GM23338 (cell line): ENCODE data around the gene KAT2B. TPM values are rescaled to one million over a fixed set of nuclear protein-coding genes. Genes with fewer than 3 reads are reported as not detected.
"Not testable (repeated sequence)": the region's sequence is repeated elsewhere in the genome, so short reads cannot be mapped to it uniquely, and the experiment has no call there.

ENCODE experiments used
- ATAC-seq: fragments of 200-7000 bp; cut with Tn5 transposase; 3 replicates; pipeline ENCODE4 v1.9.1; 2020
- DNase-seq: peaks from one replicate; pipeline ENCODE4 v3.0.0-alpha.2; 2015; ENCODE audit warnings: low spot score
- H2AFZ ChIP-seq: fragments of 200-600 bp; sonication (generic); 2 replicates; pipeline ENCODE4 v1.8.0; 2016; ENCODE audit warnings: antibody characterized with exemption, mild to moderate bottlenecking, moderate library complexity
- H3F3A ChIP-seq: fragments of 200-600 bp; sonication (generic); replicated peaks from 2 replicates; pipeline ENCODE4 v1.8.0; 2017; ENCODE audit warnings: antibody characterized with exemption, mixed run types, low read depth
- H3K27ac ChIP-seq: fragments of 200-600 bp; sonication (generic); 2 replicates; pipeline ENCODE4 v1.6.1; 2016; ENCODE audit warnings: low read depth
- H3K27me3 ChIP-seq: fragments of 200-600 bp; sonication (generic); 2 replicates; pipeline ENCODE4 v1.8.0; 2016; ENCODE audit warnings: mild to moderate bottlenecking, mixed run types, moderate library complexity; ENCODE audit not compliant: insufficient read depth
- H3K36me3 ChIP-seq: fragments of 200-600 bp; sonication (generic); 2 replicates; pipeline ENCODE4 v1.8.0; 2016; ENCODE audit warnings: mild to moderate bottlenecking; ENCODE audit not compliant: insufficient read depth
- H3K4me1 ChIP-seq: fragments of 200-600 bp; sonication (generic); 2 replicates; pipeline ENCODE4 v1.8.0; 2016; ENCODE audit warnings: mild to moderate bottlenecking, moderate library complexity; ENCODE audit not compliant: insufficient read depth
- H3K4me2 ChIP-seq: fragments of 200-600 bp; sonication (generic); 2 replicates; pipeline ENCODE4 v1.7.1; 2017; ENCODE audit warnings: mixed run types
- H3K4me3 ChIP-seq: fragments of 200-600 bp; sonication (generic); 2 replicates; pipeline ENCODE4 v1.6.1; 2016; ENCODE audit warnings: mixed run types
- H3K79me2 ChIP-seq: fragments of 200-600 bp; sonication (generic); replicated peaks from 2 replicates; pipeline ENCODE4 v1.8.0; 2017; ENCODE audit warnings: mild to moderate bottlenecking; ENCODE audit not compliant: insufficient read depth
- H3K9me2 ChIP-seq: fragments of 200-600 bp; sonication (generic); 2 replicates; pipeline ENCODE4 v1.8.0; 2017; ENCODE audit not compliant: insufficient read depth
- H4K20me1 ChIP-seq: fragments of 200-600 bp; sonication (generic); replicated peaks from 2 replicates; pipeline ENCODE4 v1.8.0; 2017; ENCODE audit warnings: mild to moderate bottlenecking; ENCODE audit not compliant: insufficient read depth
- H3K27ac Mint-ChIP-seq: 2 replicates; pipeline ENCODE4 v1.8.0; 2020; ENCODE audit warnings: inconsistent platforms, mild to moderate bottlenecking, moderate library complexity, mixed read lengths
- H3K27me3 Mint-ChIP-seq: 3 replicates; pipeline ENCODE4 v1.8.0; 2022; ENCODE audit warnings: low read depth, mild to moderate bottlenecking, moderate library complexity, mixed read lengths, inconsistent platforms; ENCODE audit not compliant: insufficient read depth, poor library complexity
- H3K36me3 Mint-ChIP-seq: 3 replicates; pipeline ENCODE4 v1.8.0; 2021; ENCODE audit warnings: low read depth, mild to moderate bottlenecking, inconsistent platforms, moderate library complexity, mixed read lengths
- H3K4me1 Mint-ChIP-seq: 3 replicates; pipeline ENCODE4 v1.8.0; 2020; ENCODE audit warnings: mild to moderate bottlenecking, inconsistent platforms, mixed read lengths
- H3K4me3 Mint-ChIP-seq: 3 replicates; pipeline ENCODE4 v1.8.0; 2021; ENCODE audit warnings: moderate library complexity, mild to moderate bottlenecking, inconsistent platforms, mixed read lengths
- H3K9me3 Mint-ChIP-seq: 3 replicates; pipeline ENCODE4 v1.8.0; 2020; ENCODE audit warnings: moderate library complexity, mild to moderate bottlenecking, inconsistent platforms, mixed read lengths
- EZH2phosphoT487 ChIP-seq: fragments of 200-600 bp; sonication (generic); IDR thresholded peaks from one replicate; pipeline ENCODE4 v1.8.1; 2018; ENCODE audit warnings: antibody characterized with exemption; ENCODE audit not compliant: unreplicated experiment
- NANOG ChIP-seq: IDR thresholded peaks from 2 replicates; pipeline ENCODE4 v1.6.1; 2016; ENCODE audit warnings: antibody characterized with exemption, borderline replicate concordance
- POLR2AphosphoS5 ChIP-seq: IDR thresholded peaks from 2 replicates; pipeline ENCODE4 v1.6.1; 2016; ENCODE audit warnings: antibody characterized with exemption, low read depth
- STAT1 ChIP-seq: IDR thresholded peaks from one replicate; pipeline ENCODE4 v1.6.1; 2016; ENCODE audit warnings: antibody characterized with exemption; ENCODE audit not compliant: unreplicated experiment
- ZNF331 ChIP-seq: fragments of 250-450 bp; sonication (Bioruptor Pico); IDR thresholded peaks from 2 replicates; pipeline ENCODE4 v1.5.0; 2020; ENCODE audit warnings: low read depth, mild to moderate bottlenecking, moderate library complexity
- polyA plus RNA-seq: library from polyadenylated mRNA; unstranded; fragments of >200 nt; fragmentation: Nextera tagmentation; extraction: Ambion mirVana; gene quantifications from 2 replicates; pipeline ENCODE4 v1.2.1, GENCODE V29; 2016
- total RNA-seq: library from RNA; depleted of rRNA; stranded (reverse); fragments of >200 nt; shearing (Covaris generic); gene quantifications from 2 replicates; pipeline ENCODE4 v1.2.3, GENCODE V29; 2014
- TF ChIP-seq, protein P1 (sequence below): IDR thresholded peaks from 2 replicates; pipeline ENCODE4 v1.6.1; 2016; ENCODE audit warnings: antibody characterized with exemption
- TF ChIP-seq, protein P2 (sequence below), 2 experiments: fragments of 200-600 bp in 1 of 2; sonication (generic) in 1 of 2; conservative IDR thresholded peaks; 2 replicates each; pipeline versions ENCODE4 v1.5.1 to v1.6.1; 2016 to 2017; ENCODE audit warnings: antibody characterized with exemption in 2 of 2, low read depth in 2 of 2, mild to moderate bottlenecking in 2 of 2, moderate library complexity in 1 of 2
- TF ChIP-seq, protein P3 (sequence below): fragments of 250-450 bp; sonication (Bioruptor Pico); IDR thresholded peaks from 2 replicates; pipeline ENCODE4 v1.5.0; 2020; ENCODE audit warnings: mild to moderate bottlenecking, moderate library complexity

KAT2B gene
- total and polyA plus RNA-seq, 2 experiments from 2014 or later, result 1.3 to 4.4 TPM

DNA sequence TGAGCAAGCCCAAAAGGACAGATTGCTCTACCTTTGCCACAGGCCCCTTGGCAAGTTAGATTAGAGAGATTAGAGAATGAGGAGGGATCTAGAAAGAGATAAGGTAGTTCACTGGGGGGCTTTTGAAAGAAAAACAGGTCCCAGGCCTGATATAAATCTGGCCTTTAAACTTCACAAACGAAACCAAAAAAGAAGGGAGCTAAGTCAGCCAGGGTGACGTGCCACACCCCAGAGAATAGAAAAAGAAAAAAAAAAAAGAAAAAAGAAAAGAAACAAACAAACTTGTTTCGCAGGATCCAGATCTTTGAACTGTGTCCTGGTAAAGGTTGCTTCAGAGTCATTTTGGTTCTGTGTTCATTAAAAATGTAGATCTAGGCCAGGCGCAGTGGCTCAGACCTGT, 3.6 kb downstream of the KAT2B start (continued):
- TF ChIP-seq, protein P1, sequence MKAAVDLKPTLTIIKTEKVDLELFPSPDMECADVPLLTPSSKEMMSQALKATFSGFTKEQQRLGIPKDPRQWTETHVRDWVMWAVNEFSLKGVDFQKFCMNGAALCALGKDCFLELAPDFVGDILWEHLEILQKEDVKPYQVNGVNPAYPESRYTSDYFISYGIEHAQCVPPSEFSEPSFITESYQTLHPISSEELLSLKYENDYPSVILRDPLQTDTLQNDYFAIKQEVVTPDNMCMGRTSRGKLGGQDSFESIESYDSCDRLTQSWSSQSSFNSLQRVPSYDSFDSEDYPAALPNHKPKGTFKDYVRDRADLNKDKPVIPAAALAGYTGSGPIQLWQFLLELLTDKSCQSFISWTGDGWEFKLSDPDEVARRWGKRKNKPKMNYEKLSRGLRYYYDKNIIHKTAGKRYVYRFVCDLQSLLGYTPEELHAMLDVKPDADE, result no peak
- TF ChIP-seq, protein P2, sequence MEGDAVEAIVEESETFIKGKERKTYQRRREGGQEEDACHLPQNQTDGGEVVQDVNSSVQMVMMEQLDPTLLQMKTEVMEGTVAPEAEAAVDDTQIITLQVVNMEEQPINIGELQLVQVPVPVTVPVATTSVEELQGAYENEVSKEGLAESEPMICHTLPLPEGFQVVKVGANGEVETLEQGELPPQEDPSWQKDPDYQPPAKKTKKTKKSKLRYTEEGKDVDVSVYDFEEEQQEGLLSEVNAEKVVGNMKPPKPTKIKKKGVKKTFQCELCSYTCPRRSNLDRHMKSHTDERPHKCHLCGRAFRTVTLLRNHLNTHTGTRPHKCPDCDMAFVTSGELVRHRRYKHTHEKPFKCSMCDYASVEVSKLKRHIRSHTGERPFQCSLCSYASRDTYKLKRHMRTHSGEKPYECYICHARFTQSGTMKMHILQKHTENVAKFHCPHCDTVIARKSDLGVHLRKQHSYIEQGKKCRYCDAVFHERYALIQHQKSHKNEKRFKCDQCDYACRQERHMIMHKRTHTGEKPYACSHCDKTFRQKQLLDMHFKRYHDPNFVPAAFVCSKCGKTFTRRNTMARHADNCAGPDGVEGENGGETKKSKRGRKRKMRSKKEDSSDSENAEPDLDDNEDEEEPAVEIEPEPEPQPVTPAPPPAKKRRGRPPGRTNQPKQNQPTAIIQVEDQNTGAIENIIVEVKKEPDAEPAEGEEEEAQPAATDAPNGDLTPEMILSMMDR (conservative IDR thresholded peaks at IDR 0.05; ENCODE audit: low read depth in 2 of 2), result no peak
- no peak for TF ChIP-seq STAT1

DNA sequence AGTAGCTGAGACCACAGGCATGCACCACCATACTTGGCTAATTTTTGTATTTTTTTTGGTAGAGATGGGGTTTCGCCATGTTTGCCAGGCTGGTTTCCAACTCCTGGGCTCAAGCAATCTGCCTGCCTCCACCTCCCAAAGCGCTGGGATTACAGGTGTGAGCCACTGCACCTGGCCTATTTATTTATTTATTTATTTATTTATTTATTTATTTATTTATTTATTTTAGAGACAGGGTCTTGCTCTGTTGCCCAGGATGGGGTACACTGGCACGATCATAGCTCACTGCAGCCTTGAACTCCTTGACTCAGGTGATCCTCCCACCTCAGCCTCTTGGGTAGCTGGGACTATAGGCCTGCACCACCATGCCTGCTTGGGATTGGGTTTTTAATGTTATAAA, 4.9 kb downstream of the KAT2B start:
- H3K79me2 ChIP-seq, H3K36me3 Mint-ChIP-seq, H3K36me3 ChIP-seq, H3K4me3 Mint-ChIP-seq, H4K20me1 ChIP-seq, H3K4me1 Mint-ChIP-seq, H3K4me3 ChIP-seq, H3K9me3 Mint-ChIP-seq, H3K9me2 ChIP-seq, H3K27ac ChIP-seq, ATAC-seq, H2AFZ ChIP-seq, H3K4me2 ChIP-seq, DNase-seq, H3F3A ChIP-seq, H3K27ac Mint-ChIP-seq, H3K4me1 ChIP-seq: not testable (repeated sequence)
- peaks cover 15% of the 10 kb centered on the region for H3K27me3 ChIP-seq
- peaks cover 14% of the 10 kb centered on the region for H3K27me3 Mint-ChIP-seq

DNA sequence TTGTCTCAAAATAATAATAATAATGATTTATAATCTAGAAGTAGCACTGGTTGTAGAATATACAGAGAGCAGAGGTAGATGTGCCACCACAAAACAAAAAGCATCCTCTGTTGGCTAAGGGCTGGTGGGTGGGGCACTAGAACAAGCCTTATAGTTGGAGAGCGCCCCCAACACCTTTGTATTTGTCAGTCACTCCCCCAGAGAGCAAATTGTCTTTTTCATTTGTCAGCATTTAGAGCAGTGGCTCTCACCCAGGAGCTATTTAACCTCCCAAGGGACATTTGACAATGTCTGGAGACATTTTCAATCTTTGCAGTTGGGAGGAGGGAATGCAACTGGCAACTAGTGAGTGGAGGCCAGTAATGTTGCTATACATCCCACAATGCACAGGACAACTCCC, 6.3 kb downstream of the KAT2B start:
- no peaks in the 10 kb centered on the region for H3K79me2 ChIP-seq
- no peak for ATAC-seq
- H3K27me3 Mint-ChIP-seq, result peaks cover 5% of the 10 kb centered on the region
- TF ChIP-seq EZH2phosphoT487 (no peak), NANOG (no peak), STAT1 (no peak), POLR2AphosphoS5 (no peak), ZNF331 (CRISPR knock-in tag) (no peak)
- TF ChIP-seq, protein P2 (conservative IDR thresholded peaks at IDR 0.05; ENCODE audit: low read depth in 2 of 2), result no peak
- TF ChIP-seq, protein P3, sequence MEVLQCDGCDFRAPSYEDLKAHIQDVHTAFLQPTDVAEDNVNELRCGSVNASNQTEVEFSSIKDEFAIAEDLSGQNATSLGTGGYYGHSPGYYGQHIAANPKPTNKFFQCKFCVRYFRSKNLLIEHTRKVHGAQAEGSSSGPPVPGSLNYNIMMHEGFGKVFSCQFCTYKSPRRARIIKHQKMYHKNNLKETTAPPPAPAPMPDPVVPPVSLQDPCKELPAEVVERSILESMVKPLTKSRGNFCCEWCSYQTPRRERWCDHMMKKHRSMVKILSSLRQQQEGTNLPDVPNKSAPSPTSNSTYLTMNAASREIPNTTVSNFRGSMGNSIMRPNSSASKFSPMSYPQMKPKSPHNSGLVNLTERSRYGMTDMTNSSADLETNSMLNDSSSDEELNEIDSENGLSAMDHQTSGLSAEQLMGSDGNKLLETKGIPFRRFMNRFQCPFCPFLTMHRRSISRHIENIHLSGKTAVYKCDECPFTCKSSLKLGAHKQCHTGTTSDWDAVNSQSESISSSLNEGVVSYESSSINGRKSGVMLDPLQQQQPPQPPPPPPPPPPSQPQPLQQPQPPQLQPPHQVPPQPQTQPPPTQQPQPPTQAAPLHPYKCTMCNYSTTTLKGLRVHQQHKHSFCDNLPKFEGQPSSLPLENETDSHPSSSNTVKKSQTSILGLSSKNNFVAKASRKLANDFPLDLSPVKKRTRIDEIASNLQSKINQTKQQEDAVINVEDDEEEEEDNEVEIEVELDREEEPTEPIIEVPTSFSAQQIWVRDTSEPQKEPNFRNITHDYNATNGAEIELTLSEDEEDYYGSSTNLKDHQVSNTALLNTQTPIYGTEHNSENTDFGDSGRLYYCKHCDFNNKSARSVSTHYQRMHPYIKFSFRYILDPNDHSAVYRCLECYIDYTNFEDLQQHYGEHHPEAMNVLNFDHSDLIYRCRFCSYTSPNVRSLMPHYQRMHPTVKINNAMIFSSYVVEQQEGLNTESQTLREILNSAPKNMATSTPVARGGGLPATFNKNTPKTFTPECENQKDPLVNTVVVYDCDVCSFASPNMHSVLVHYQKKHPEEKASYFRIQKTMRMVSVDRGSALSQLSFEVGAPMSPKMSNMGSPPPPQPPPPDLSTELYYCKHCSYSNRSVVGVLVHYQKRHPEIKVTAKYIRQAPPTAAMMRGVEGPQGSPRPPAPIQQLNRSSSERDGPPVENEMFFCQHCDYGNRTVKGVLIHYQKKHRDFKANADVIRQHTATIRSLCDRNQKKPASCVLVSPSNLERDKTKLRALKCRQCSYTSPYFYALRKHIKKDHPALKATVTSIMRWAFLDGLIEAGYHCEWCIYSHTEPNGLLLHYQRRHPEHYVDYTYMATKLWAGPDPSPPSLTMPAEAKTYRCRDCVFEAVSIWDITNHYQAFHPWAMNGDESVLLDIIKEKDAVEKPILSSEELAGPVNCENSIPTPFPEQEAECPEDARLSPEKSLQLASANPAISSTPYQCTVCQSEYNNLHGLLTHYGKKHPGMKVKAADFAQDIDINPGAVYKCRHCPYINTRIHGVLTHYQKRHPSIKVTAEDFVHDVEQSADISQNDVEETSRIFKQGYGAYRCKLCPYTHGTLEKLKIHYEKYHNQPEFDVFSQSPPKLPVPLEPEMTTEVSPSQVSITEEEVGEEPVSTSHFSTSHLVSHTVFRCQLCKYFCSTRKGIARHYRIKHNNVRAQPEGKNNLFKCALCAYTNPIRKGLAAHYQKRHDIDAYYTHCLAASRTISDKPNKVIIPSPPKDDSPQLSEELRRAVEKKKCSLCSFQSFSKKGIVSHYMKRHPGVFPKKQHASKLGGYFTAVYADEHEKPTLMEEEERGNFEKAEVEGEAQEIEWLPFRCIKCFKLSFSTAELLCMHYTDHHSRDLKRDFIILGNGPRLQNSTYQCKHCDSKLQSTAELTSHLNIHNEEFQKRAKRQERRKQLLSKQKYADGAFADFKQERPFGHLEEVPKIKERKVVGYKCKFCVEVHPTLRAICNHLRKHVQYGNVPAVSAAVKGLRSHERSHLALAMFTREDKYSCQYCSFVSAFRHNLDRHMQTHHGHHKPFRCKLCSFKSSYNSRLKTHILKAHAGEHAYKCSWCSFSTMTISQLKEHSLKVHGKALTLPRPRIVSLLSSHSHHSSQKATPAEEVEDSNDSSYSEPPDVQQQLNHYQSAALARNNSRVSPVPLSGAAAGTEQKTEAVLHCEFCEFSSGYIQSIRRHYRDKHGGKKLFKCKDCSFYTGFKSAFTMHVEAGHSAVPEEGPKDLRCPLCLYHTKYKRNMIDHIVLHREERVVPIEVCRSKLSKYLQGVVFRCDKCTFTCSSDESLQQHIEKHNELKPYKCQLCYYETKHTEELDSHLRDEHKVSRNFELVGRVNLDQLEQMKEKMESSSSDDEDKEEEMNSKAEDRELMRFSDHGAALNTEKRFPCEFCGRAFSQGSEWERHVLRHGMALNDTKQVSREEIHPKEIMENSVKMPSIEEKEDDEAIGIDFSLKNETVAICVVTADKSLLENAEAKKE (CRISPR knock-in tag), result no peak

More for the DNA sequence above, 6.3 kb downstream of the KAT2B start:
- no peak for DNase-seq
- no peak overlapping the region for H3K4me2 ChIP-seq
- H3K4me1 ChIP-seq, result no peaks in the 10 kb centered on the region
- H3K36me3 ChIP-seq, result no peaks in the 10 kb centered on the region
- H3K36me3 Mint-ChIP-seq, result no peaks in the 10 kb centered on the region; the same call in 2 of the 3 replicates
- H3K9me2 ChIP-seq, result no peaks in the 10 kb centered on the region
- H3K27ac Mint-ChIP-seq, result no peak overlapping the region
- no peaks in the 10 kb centered on the region; the same call in 1 of the 2 replicates for H4K20me1 ChIP-seq
- H2AFZ ChIP-seq, result no peak overlapping the region
- no peaks in the 10 kb centered on the region for H3F3A ChIP-seq
- H3K4me3 ChIP-seq, result no peak overlapping the region
- no peaks in the 10 kb centered on the region; the same call in 2 of the 3 replicates for H3K9me3 Mint-ChIP-seq
- no peak overlapping the region for H3K27ac ChIP-seq
- peaks cover 7% of the 10 kb centered on the region for H3K27me3 ChIP-seq
- no peak overlapping the region for H3K4me3 Mint-ChIP-seq
- peaks cover 4% of the 10 kb centered on the region; the same call in 1 of the 3 replicates for H3K4me1 Mint-ChIP-seq
